Cerebellar nuclear complex (tissue), 1 donor: Measurements from ENCODE around the gene NELL2.

Experiments used
- DNase-seq, 2 experiments: peaks; one replicate each; lab custom pipeline; 2025; lab: John Stamatoyannopoulos, UW

NELL2 gene

GRCh38 chr12:44618946-44619345, 257.2 kb downstream of the NELL2 start:
- no peak for DNase-seq

DNA sequence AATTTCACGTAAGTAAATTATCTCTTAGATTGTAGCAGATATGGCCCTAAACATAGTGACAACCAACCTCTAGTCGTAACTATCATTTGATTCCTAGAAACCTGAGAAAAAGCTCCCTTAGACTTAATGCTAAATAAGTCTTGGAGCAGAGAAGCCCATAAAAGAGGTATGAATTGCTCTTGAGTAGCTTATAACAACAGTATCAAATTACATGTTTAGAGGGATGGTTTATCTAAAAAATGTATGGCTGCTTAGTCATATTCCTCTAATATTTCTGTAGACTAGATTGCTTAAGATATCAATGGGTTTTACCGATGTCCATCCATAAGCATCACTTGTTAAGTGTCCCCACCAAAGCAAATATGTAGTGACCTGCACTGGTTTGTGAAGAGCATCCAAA, 259.7 kb downstream of the NELL2 start:
- no peak for DNase-seq

DNA sequence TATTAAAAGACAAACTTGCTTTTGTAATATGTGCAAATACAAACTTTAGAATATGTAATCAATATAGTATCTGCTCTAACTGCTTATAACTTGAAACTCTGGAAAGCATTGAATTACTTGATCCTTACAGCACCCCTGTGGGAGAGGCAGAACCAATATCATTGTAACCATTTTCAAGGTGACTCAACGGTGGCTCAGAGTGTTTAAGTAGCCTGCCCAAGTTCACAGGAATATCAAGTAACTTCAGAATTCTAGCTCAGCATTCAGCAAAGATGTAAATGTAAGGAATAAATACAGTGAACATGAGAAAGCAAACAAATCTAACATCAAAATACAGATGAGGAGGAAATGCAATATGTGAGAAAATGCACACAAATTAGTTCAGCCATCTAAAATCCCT, 264.6 kb downstream of the NELL2 start:
- DNase-seq: no peak

- DNase-seq: no peak
These were observed 272.4 kb downstream of the NELL2 start for GRCh38 chr12:44603701-44604100.

- no peak for DNase-seq
These were observed 283.5 kb downstream of the NELL2 start for GRCh38 chr12:44592626-44593025.

GRCh38 chr12:44589697-44590096, 286.4 kb downstream of the NELL2 start:
- DNase-seq: no peak

GRCh38 chr12:44588651-44589050, 287.5 kb downstream of the NELL2 start:
- no peak for DNase-seq

DNA sequence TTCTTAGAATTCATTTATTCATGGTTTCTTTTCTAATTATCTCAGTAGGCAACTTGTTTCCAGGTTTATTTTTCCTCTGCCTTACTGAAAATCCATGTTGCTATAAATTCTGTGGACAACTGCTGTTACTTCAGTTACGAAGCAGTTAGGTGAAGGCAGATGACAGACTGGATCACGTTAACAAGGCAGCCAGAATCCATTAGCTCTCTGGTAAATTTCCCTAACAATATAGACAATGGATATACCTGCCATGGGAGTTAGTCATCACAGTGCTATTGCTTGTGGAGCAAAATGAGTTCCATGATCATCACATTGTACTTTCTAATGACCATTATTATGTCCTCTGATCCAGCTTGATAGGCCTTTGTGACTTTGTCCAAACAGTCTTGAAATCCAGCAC, 291.5 kb downstream of the NELL2 start:
- no peak for DNase-seq

GRCh38 chr12:44582521-44582920, 293.6 kb downstream of the NELL2 start:
- DNase-seq: no peak

DNA sequence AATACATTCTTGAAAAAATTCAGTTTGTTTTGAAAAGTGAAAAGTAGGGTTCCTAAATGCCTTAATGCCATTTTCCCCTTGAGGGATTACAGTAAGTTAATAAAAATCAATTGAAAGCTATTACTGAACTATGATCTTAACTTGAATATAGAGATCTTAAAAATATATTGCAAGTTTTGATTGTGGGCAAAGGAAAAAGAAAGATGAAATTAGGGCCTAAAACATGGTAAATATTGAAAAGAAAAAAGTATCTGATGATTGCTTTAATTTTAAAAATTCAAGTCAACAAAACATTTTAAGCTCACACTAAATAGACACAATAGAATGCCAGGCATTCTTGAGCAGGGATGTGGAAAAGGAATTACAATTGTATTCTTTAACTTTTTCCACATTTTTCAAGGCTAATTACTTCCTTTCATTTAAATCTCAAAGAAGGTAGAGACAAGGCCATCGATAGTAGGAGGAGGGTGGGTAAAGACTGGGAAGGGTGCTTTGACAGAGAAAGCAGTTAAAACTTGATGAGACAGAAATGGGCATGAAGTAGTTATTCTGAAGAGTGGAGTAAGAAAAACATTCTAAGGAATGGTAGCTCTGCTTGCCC, 294.4 kb downstream of the NELL2 start:
- no peak for DNase-seq

DNA sequence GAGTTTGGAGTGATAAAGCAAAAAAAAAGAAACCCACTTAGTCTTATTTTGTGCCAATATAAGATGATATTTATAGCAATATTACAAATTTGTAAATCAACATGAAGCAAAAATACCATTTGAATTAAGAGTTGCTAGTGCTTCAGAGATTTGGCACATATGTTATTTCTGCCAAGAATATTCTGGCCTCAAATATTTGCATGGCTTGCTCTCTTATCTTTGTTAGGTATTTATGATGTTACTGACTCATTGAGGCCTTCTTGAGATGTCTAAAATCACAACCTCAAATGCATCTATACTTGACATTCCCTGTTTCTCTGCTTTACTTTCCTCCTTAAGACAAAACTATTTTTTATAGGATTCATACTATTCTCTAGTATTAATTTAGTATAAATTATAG, 301.5 kb downstream of the NELL2 start:
- no peak for DNase-seq

DNA sequence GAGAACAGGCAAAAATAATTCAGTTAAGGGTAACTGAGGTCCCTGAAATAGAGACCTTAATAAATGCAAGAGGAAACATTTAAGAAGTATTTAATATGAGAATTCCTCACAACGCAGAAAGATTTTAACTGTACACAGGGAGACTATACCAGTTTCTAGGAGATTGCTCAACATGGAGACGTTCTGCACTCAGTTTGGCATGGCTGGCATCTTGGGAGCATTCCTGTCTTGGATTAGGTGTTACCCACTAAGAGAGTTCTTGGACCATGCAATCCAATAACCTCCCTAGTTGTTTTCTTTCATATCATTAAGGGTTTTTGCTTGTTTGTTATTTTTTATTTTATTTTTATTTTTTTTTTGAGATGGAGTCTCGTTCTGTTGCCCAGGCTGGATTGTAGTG, 302.4 kb downstream of the NELL2 start:
- no peak for DNase-seq

GRCh38 chr12:44571006-44571550, 305.0 kb downstream of the NELL2 start:
- no peak for DNase-seq

DNA sequence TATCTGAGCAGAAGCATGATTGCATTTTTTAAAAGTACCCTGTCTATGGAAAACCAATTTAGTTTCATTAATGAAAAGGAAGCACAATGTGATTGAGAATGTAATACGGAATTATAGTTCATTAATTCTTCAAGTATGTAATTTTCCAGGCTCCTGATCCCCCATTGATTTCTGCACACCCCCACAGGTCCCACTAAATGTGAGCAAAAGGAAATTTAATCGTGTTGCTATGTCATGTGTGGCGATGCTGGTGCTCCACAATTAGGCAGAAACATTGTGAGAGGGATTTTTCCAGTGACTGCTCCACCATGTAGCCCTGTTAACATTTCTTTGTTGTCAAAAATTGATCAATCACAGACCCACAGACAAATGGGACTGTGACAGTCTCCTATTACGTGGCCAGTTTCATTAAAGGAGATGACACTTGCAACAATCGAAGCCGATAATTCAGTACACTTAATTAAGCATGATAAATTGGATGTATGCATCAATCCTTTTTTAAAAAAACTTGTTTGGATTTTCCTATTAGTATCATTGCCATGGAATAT, 306.0 kb downstream of the NELL2 start:
- DNase-seq: no peak

DNA sequence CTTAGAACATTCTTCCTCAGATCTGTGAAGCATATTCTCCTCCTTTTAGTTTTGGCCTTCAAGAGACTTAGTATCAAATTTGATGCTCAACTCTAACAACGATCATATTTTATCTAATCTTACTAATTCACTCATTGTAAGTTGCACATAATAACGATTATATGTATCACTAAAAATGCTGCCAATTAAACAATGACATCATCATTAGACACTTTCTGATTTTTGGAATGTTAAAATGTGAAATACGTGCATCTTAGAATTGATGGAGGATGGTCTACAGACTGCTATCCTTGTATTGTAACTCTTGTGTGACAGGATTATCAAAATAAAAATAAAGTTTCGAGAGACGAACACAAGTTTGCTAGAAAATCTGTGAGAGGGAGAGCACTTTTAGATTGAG, 311.0 kb downstream of the NELL2 start:
- DNase-seq: no peak

GRCh38 chr12:44563486-44563885, 312.6 kb downstream of the NELL2 start:
- DNase-seq: no peak

GRCh38 chr12:44558340-44559100, 317.6 kb downstream of the NELL2 start:
- no peak for DNase-seq

DNA sequence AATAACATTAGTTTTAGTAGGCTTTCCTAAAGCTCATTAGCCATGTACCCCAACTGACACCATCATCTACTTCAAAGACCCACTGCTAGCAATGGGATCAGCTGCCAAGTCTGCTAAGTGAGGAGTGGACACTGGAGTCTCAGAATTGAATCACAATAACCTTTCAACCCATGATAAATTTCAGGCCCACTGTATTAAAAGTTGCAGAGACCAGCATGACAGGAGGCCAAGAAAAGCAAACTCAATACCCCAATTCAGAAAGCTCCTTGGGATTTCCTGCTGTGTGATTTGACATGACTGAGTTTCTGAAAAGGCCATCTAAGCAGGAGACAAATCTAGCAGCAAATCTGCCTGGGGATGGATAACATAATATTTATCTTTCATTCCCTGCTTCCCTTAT, 320.7 kb downstream of the NELL2 start:
- DNase-seq: no peak

DNA sequence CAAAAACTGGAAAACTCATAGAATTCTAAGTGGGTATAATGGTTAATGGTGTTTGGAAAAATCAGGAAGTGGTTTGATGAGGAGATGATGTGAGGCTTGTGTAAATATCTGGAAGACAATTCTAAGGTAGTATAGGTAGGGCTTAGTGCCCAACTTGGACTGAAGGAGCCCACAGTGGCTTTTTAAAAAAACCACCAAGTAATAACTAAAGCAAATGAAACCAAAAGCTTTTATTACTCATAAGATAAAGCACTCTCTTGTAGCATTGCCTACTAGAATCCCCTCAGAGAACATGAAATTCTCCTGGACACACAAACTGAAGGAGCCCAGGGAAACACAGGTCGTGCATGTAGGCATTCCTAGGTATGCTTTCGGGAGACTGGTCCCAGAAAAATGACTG, 324.5 kb downstream of the NELL2 start:
- DNase-seq: no peak

- no peak for DNase-seq
These were observed 325.7 kb downstream of the NELL2 start for GRCh38 chr12:44550377-44550776.

- DNase-seq: no peak
These were observed 330.1 kb downstream of the NELL2 start for GRCh38 chr12:44546060-44546459.

DNA sequence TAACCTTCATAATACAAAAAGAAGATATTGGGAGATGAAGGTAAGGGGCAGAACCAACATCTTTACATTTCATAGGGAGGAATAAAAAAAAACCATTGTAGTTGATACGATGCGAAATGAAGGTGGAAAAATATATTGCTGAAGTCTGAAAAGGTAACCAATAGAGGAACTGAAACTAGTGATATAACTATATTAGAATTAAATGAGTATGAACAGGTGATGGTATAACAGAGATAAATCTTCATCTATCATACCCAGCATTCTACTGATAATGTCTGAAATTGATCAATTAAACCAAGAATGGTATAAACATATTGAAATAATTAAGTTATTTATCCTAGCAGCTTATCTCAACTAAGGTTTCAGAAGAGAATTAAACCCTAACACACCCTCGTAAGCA, 332.1 kb downstream of the NELL2 start:
- no peak for DNase-seq

- no peak for DNase-seq
These were observed 333.4 kb downstream of the NELL2 start for GRCh38 chr12:44542716-44543115.
